Activated CD4-positive, alpha-beta T cell treated with anti-CD3 and anti-CD28 coated beads, Interleukin-2, amount 10 ng/mL, durations not matched to agents 24 days and 14 days (primary cell): ENCODE results near the gene MRPL42. TPM values are rescaled to one million over a fixed set of nuclear protein-coding genes. Genes with fewer than 3 reads are reported as not detected.
"Not testable (repeated sequence)": the region's sequence is repeated elsewhere in the genome, so short reads cannot be mapped to it uniquely, and the experiment has no call there.

ENCODE experiments used
- DNase-seq: peaks from one replicate; pipeline ENCODE4 v3.0.0; 2022
- H3K27ac Mint-ChIP-seq: one replicate; pipeline ENCODE4 v1.8.0; 2022; ENCODE audit warnings: mild to moderate bottlenecking, mixed read lengths
- H3K27me3 Mint-ChIP-seq: one replicate; pipeline ENCODE4 v1.8.0; 2022; ENCODE audit warnings: mixed read lengths
- H3K36me3 Mint-ChIP-seq: one replicate; pipeline ENCODE4 v1.8.0; 2022; ENCODE audit warnings: low read depth, mild to moderate bottlenecking, mixed read lengths
- H3K4me1 Mint-ChIP-seq: one replicate; pipeline ENCODE4 v1.8.0; 2021; ENCODE audit warnings: mixed read lengths
- H3K4me3 Mint-ChIP-seq: one replicate; pipeline ENCODE4 v1.8.0; 2022; ENCODE audit warnings: mild to moderate bottlenecking, moderate library complexity, mixed read lengths
- H3K9me3 Mint-ChIP-seq: one replicate; pipeline ENCODE4 v1.8.0; 2021; ENCODE audit warnings: mixed read lengths
- intact Hi-C: fragments of 100-400 bp; cut with micrococcal nuclease; formaldehyde crosslinking; loops from one replicate; pipeline ENCODE4 v1.15.1; 2023
- total RNA-seq: library from RNA; stranded (reverse); gene quantifications from 2 replicates; pipeline ENCODE4 v1.2.3, GENCODE V29; 2022

MRPL42 gene
- 92.4 and 96.0 TPM in 2 replicates for total RNA-seq

DNA sequence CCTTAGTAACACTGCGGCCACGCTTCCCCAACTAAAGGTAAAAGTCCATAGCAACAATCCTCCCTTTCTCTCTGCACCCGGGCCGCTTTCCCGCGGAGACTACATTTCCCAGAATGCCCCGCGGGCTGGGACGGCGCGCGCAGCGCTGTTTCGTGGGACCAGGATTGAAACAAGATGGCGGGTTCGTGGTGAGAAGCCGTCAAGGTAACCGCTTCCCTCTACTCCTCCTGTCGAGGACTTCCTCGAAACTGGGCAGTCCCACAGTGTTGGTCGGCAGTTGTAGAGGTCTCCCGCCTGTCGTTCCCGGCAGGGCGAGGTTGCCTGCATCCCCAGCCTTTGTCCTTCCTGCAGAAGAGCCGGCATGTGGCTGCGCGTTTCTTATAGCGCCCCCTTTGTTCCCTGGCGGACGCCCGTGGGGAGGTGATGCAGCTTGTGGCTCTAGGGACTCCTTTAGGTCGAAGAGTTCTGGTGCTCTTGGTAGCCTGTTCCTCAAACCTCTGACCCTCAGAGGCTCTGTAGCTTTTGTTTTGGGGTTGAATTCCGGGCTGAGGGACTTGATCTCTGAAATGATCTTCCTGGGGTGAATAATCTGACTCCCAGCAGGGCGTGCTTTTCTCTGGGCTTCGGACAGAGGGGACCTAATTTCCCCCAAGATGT is at the start of gene MRPL42:
TSS of gene MRPL42 (plus strand) at position 164 of the 657 bp plus-strand sequence. CDS start 1,772 bp downstream, outside the sequence.
- Mint-ChIP-seq H3K27me3 (no peaks in the 10 kb centered on the region), H3K4me3 (peak within 1 kb of the TSS; percentile 91), H3K27ac (peak within 1 kb of the TSS; percentile 93), H3K4me1 (peaks cover 29% of the 10 kb centered on the region), H3K9me3 (no peaks in the 10 kb centered on the region), H3K36me3 (peaks cover 25% of the 10 kb centered on the region)
- intact Hi-C loops: loop anchor here (1.0 kb wide), 2 partner anchors 25 to 210 kb away; partner anchors contain the start of gene CRADD
- DNase-seq: peak; percentile 99

DNA sequence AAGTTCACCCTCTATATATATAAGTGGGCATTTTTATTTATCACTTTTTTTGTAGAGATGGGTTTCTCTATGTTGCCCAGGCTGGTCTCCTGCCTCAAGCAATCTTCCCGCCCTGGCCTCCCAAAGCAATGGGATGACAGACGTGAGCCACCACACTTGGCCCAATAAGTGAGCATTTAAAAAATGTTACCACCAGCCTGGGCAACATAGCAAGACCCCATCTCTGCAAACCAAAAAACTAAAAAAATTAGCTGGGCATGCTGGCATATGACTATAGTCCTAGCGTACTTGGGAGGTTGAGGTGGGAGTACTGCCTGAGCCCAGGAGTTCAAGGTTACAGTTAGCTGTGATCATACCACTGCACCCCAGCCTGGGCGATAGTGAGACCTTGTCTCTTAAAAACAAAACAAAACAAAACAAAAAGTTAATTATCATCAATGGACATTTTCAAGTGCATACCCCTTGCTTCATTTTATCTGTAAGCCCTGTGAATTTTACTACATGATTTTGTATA is 49.3 kb upstream of the MRPL42 start:
- peaks cover 18% of the 10 kb centered on the region for H3K36me3 Mint-ChIP-seq
- peaks cover 61% of the 10 kb centered on the region for H3K4me1 Mint-ChIP-seq
- no peaks in the 10 kb centered on the region for H3K27me3 Mint-ChIP-seq
- H3K4me3 Mint-ChIP-seq: no peak overlapping the region
- H3K9me3 Mint-ChIP-seq: no peaks in the 10 kb centered on the region
- intact Hi-C loops: loop anchor here (2.0 to 10.0 kb wide), 4 partner anchors 29 to 687 kb away; partner anchors contain the start of gene EEA1
- no peak overlapping the region for H3K27ac Mint-ChIP-seq
- peak; percentile 53 for DNase-seq

DNA sequence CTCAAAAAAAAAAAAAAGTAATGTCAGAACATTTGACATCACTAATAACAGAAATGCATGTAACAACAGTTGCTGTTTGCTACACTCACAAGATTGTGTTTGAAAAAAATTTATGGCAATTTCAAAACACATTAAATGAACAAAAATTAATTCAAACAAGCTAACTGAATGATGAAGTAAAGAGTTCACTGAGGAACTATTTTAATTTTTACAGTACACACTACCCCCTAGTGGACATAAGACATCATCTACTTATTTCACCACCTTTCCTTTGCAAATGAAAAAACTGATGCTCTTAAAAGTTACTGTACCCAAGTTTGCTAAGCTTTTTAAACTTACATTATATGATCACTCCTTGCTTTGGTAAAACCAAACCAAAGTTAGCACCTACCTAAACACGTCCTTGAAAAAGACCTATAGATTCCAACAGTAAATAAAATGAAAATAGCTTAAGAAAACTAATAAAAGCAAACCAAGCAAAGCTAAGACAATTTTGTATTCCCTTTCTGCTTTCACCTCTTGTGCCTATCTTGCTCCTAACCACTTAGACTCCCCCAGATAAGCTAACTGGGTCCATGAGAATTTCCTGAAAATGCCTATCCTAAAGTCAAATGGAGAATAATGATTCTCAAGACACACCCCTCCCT is 47.8 kb upstream of the MRPL42 start:
- no peaks in the 10 kb centered on the region for H3K27me3 Mint-ChIP-seq
- peak overlapping the region; percentile 41 for H3K27ac Mint-ChIP-seq
- peaks cover 7% of the 10 kb centered on the region for H3K36me3 Mint-ChIP-seq
- no peaks in the 10 kb centered on the region for H3K9me3 Mint-ChIP-seq
- H3K4me3 Mint-ChIP-seq: no peak overlapping the region
- intact Hi-C loops: loop anchor here (1.0 to 10.0 kb wide), 4 partner anchors 21 to 685 kb away; partner anchors contain the start of genes EEA1 and UBE2N
- peaks cover 62% of the 10 kb centered on the region for H3K4me1 Mint-ChIP-seq
- peak; percentile 52 for DNase-seq

DNA sequence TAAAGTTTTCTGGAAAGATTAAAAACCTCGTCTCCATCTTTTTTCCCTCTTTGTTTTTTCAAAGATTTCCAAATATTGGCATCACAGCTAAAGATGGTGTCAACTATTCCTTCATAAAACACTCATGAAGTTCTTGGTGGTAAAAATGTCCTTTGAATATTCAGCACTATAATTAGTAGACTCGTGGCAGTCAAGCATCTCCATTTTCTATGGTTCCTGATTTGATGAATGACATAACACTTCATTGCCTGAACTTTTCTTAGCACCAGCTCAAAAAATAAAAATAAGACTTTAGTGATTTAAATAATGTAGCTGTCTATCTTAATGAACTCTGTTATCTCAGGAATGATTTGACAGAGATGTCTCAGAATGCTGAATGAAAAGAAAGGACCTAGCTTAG is 45.3 kb upstream of the MRPL42 start:
- intact Hi-C loops: no loop called here
- DNase-seq: no peak
- Mint-ChIP-seq H3K36me3 (peaks cover 2% of the 10 kb centered on the region), H3K4me1 (peaks cover 59% of the 10 kb centered on the region), H3K9me3 (no peaks in the 10 kb centered on the region), H3K27ac (no peak overlapping the region), H3K4me3 (no peak overlapping the region), H3K27me3 (no peaks in the 10 kb centered on the region)

DNA sequence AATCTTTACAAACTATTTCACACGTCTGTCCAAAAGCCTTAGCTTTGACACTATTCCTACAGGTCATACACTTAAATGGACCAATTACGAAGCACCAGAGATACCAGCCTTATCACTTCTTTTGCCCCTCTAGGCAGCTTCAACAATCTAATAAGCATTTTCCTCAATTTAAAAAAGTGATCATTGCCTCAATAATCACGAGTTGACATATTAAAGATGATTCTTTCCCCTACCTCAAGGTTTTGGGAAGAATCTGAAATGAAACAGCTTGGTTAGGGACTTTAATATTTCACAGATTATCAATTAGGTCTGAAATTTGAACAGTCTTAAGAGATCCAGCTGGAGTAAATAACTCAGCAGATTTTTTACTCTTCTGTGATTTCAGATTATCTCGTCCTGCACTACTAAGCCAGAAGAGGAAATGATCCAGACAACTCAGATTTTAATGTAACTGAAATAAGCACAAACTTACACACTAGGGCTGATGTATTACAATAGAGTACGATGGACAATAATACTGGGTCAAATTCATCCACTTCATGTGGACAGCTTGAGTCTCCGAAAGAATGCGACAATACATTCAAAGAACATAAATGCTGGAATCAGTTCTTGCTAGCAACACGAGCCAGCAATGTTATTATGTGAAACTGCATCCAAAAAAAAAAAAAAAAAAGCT is 41.4 kb upstream of the MRPL42 start:
- intact Hi-C loops: no loop called here

DNA sequence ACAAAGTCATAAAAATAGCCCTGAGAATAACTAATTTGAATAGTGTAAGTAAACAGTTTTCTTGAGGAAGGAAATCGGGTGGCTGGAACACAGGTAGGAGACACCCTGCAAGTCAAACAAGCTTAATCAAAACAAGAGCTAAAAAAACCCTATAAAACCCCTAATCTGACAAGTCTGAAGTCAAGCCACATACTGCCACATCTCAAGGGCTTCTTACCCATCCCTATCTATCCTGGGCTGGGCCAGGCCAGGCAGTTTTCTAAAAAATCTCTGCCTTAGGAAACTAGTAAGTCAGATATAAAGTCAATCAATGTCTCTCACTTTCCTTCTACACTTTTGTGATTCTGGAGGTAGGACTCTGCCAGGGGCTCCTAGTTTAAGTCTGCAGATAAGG is 40.9 kb upstream of the MRPL42 start:
- intact Hi-C loops: no loop called here
- peaks cover 4% of the 10 kb centered on the region for H3K36me3 Mint-ChIP-seq
- no peaks in the 10 kb centered on the region for H3K9me3 Mint-ChIP-seq
- peaks cover 57% of the 10 kb centered on the region for H3K4me1 Mint-ChIP-seq
- H3K4me3 Mint-ChIP-seq: no peak overlapping the region
- DNase-seq: peak; percentile 52
- H3K27ac Mint-ChIP-seq: peak overlapping the region; percentile 2
- no peaks in the 10 kb centered on the region for H3K27me3 Mint-ChIP-seq

More for the DNA sequence above, 41.4 kb upstream of the MRPL42 start:
- Mint-ChIP-seq H3K4me3 (no peak overlapping the region), H3K27ac (peak overlapping the region; percentile 2), H3K4me1 (peaks cover 56% of the 10 kb centered on the region), H3K27me3 (no peaks in the 10 kb centered on the region), H3K36me3 (peaks cover 4% of the 10 kb centered on the region), H3K9me3 (no peaks in the 10 kb centered on the region)
- DNase-seq: no peak

DNA sequence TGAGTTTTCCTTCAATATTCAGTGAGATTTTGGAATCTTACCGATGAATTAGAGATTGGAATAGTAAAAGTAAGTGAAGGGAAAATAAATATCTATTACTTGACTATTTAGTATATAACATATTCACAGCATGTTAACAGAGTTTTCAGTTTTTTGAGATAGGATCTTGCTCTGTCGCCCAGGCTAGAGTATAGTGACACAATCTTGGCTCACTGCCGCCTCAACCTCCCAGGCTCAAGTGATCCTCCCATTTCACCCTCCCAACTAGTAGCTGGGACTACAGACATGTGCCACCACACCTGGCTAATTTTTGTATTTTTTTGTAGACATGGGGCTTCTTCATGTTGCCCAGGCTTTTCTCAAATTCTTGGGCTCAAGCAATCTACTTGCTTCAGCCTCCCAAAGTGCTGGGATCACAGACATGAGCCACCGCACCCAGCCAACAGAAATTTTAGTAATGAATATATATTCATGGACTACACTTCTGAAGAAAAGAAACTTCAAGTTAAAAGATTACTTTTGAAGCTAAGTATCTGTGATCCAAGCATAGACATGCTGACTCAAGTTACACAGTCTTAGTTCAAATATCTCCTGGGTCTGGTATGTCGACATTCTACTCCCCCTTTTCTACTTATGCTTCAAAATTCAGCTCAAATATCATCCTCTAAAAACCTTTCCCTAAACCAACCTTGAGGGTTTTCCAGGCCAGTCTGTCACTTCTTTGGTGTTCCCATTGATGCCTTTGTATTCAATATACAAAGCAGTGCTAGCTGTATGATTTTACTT is 39.3 kb upstream of the MRPL42 start:
- Mint-ChIP-seq H3K36me3 (peaks cover 7% of the 10 kb centered on the region), H3K4me1 (peaks cover 55% of the 10 kb centered on the region), H3K27ac (no peak overlapping the region), H3K4me3 (no peak overlapping the region), H3K9me3 (no peaks in the 10 kb centered on the region), H3K27me3 (no peaks in the 10 kb centered on the region)
- intact Hi-C loops: no loop called here
- no peak for DNase-seq

DNA sequence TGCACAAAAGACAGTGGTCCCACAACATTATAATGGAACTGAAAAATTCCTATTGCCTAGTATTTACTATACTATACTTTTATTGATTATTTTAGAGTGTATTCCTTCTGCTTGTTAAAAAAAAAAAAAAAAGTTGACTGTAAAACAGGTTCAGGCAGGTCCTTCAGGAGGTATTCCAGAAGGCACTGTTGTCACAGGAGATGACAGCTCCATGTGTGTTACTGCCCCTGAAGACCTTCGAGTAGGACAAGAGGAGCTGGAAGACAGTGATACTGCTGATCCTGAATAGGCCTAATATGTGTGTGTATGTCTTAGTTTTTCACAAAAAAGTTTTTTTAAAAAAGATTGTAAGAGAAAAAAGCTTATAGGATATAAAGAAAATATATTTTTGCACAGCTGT is 37.9 kb upstream of the MRPL42 start:
- H3K27ac Mint-ChIP-seq: no peak overlapping the region
- intact Hi-C loops: no loop called here
- peaks cover 7% of the 10 kb centered on the region for H3K36me3 Mint-ChIP-seq
- H3K4me3 Mint-ChIP-seq: no peak overlapping the region
- no peaks in the 10 kb centered on the region for H3K27me3 Mint-ChIP-seq
- no peak for DNase-seq
- no peaks in the 10 kb centered on the region for H3K9me3 Mint-ChIP-seq
- peaks cover 48% of the 10 kb centered on the region for H3K4me1 Mint-ChIP-seq

DNA sequence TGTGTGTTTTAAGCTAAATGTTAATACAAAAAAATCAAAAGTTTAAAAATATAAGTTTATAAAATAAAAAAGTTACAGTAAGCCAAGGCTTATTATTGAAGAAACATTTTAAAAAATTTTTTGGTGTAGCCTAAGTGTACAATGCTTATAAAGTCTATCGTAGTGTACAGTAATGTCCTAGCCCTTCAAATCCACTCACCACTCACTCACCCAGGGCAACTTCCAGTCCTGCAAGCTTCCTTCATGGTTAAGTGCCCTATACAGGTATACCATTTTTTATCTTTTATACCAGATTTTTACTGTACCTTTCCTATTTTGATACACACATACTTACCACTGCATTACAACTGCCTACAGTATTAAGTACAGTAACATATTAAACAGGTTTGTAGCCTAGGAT is 37.5 kb upstream of the MRPL42 start:
- Mint-ChIP-seq H3K4me3 (no peak overlapping the region), H3K9me3 (no peaks in the 10 kb centered on the region), H3K27ac (no peak overlapping the region), H3K27me3 (no peaks in the 10 kb centered on the region), H3K4me1 (peaks cover 45% of the 10 kb centered on the region), H3K36me3 (peaks cover 7% of the 10 kb centered on the region)
- intact Hi-C loops: no loop called here
- DNase-seq: no peak

DNA sequence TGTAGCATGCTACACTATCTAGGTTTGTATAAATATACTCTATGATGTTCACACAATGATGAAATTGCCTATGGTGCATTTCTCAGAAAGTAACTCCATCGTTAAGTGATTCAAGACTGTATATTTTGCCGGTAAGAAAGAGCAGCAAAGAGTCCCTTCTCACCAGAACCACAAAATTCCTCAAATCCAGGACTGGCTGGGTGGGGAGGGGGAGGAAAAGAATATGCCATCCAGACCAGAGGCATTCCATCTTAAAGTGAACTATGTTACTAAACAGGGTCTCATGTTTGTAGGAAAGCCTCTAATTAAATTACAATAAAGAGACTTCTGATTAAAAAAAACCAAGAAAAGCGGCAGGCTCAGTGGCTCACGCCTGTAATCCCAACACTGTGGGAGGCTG is 37.0 kb upstream of the MRPL42 start:
- H3K4me1 Mint-ChIP-seq: peaks cover 41% of the 10 kb centered on the region
- H3K36me3 Mint-ChIP-seq: peaks cover 7% of the 10 kb centered on the region
- H3K9me3 Mint-ChIP-seq: no peaks in the 10 kb centered on the region
- H3K27me3 Mint-ChIP-seq: no peaks in the 10 kb centered on the region
- intact Hi-C loops: no loop called here
- H3K27ac Mint-ChIP-seq: no peak overlapping the region
- no peak overlapping the region for H3K4me3 Mint-ChIP-seq
- DNase-seq: no peak

DNA sequence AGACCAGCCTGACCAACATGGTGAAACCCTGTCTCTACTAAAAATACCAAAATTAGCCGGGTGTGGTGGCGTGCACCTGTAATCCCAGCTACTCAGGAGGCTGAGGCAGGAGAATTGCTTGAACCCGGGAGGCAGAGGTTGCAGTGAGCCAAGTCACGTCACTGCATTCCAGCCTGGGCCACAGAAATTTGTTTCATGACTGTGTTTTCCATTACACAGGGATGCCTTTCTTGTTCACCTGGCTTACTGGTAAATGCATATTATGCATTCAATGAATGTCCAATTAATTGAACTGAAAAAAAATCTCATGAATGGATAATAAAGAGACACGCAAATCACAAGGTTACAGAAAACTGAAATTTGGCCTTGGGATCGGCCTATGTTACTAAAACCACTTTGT is 35.3 kb upstream of the MRPL42 start:
- H3K9me3 Mint-ChIP-seq, intact Hi-C loops, H3K27me3 Mint-ChIP-seq, DNase-seq, H3K36me3 Mint-ChIP-seq, H3K27ac Mint-ChIP-seq, H3K4me3 Mint-ChIP-seq: not testable (repeated sequence)
- H3K4me1 Mint-ChIP-seq: peaks cover 37% of the 10 kb centered on the region

DNA sequence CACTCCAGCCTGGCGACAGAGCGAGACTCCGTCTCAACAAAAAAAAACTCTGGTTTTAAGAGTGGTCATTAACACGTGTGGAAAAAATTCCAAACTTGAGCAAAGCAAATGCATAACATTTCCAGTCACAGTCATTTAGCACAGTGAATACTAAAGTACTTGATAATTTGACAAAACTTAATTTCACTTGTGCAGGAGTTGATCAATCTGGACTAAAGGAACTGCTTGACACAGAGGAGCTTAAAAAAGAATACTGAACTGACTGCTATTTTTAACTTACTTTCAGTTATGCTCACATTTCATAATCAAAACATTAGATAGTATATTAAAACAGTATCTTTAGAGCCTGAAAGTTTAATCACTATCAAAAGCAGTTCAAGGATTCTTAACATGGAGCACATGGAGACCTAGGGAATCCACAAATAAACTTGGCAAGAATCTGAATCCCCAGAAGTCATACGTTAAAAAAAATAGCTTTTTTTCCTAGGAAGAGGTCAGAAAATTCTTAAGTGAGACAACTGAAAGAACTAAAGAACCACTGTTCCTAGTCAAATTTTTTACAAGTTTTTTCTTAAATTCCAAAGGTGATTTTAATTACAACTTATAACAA is 33.0 kb upstream of the MRPL42 start:
- Mint-ChIP-seq H3K4me1 (peaks cover 47% of the 10 kb centered on the region), H3K9me3 (no peaks in the 10 kb centered on the region), H3K27me3 (no peaks in the 10 kb centered on the region), H3K36me3 (peaks cover 19% of the 10 kb centered on the region), H3K27ac (no peak overlapping the region), H3K4me3 (no peak overlapping the region)
- no peak for DNase-seq
- intact Hi-C loops: no loop called here
